ENCODE measurements around the gene PIP5K1B.

Gene PIP5K1B

DNA sequence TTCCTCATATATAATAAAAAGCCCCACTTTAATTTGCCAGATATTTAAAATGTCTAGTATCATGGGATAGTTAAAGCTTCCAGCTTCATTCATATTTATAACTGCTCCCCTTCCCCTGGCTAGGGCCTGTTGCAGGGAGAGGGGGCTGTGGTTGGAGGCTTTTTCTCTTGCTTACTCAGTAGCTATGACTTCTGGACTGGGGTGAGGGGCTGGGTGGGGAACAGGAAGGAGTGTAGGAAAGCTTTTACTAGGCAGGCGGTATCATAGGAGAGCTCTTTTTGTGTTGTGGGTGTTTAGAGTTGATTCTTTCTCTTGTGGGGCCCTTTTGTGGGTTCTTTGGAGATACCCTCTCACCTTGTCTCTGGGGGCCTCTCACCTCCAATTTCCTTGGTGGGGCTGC is 39.4 kb downstream of the PIP5K1B start:
- DNase-seq (ENCODE audit: low spot score): no peak
- TF ChIP-seq CTCF (IDR thresholded peaks at IDR 0.05; ENCODE audit: extremely low read depth, missing control alignments): no peak

DNA sequence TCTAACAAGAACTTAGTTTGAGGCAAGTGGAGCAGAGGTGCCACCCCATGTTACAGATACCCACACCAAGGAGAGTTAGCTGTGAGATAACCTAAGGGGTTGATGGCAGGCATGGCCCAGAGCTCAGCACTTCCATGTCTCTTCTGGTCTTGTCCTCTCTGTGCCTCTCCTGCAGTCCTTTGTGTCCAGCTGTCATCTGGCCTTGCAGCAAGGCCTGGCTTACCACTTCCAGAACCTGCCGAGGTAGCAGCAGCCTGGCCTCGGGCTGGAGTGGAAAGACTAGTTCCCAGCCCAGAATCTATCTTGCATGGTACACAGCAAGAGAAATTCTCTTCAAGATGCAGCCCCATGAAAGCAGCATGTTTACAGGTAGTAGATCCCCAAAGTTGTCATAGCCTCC is 41.5 kb downstream of the PIP5K1B start:
- no peak for DNase-seq (ENCODE audit: low spot score)
- no peak for TF ChIP-seq CTCF (IDR thresholded peaks at IDR 0.05; ENCODE audit: extremely low read depth, missing control alignments)

- DNase-seq (ENCODE audit: low spot score): no peak
- TF ChIP-seq CTCF (IDR thresholded peaks at IDR 0.05; ENCODE audit: extremely low read depth, missing control alignments): no peak
Measured at GRCh38 chr9:68747043-68747533, 42.0 kb downstream of the PIP5K1B start.

DNA sequence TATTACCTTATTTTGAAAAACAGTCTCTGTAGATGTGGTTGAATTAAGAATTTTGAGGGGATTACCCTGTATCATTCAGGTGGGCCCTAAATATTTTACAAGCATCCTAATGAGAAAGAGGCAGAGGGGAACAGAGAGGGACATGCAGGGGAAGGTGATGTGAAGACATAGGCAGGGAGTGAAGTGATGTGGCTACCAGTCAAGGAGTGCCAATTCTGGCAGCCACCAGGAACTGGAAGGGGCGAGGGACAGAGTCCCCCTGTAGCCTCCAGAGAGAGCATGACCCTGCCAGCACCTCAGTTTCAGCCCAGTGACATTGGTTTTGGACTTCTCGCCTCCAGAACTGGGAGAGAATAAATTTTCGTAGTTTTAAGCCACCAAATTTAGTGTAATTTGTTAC is 44.1 kb downstream of the PIP5K1B start:
- no peak for TF ChIP-seq CTCF (IDR thresholded peaks at IDR 0.05; ENCODE audit: extremely low read depth, missing control alignments)
- DNase-seq (ENCODE audit: low spot score): no peak

DNA sequence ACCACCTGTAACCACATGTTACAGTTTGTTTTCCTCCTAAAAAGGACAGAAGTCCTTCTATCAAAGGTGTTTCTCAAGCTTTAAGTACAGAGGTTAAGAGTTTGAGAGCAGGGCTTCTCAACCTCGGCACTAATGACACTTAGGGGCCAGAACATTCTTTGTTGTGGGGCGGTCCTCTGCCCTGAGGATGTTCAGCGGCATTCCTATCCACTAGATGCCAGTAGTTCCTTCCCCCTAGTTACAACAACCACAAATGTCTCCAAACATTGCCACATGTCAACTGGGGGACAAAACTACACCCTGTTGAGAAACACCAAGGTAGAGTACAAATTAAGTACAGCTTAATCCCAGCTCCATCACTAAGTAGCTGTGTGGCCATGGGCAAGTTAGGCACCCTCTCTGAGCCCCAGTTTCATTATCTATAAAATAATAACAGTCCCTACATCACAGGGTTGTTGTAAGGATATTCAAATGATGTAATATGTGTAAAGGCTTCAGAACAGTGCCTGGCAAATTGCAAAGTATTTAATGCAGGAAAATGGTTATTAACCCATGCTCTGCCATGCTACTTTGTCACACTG is 44.6 kb downstream of the PIP5K1B start:
- no peak for TF ChIP-seq CTCF (IDR thresholded peaks at IDR 0.05; ENCODE audit: extremely low read depth, missing control alignments)
- DNase-seq (ENCODE audit: low spot score): no peak

GRCh38 chr9:68750255-68750654 is 45.2 kb downstream of the PIP5K1B start:
- no peak for DNase-seq (ENCODE audit: low spot score)
- TF ChIP-seq CTCF (IDR thresholded peaks at IDR 0.05; ENCODE audit: extremely low read depth, missing control alignments): no peak

- no peak for TF ChIP-seq CTCF (IDR thresholded peaks at IDR 0.05; ENCODE audit: extremely low read depth, missing control alignments)
Measured at GRCh38 chr9:68750786-68751185, 45.7 kb downstream of the PIP5K1B start.

More at GRCh38 chr9:68750786-68751185, 45.7 kb downstream of the PIP5K1B start:
- DNase-seq (ENCODE audit: low spot score): no peak
